Testis (tissue), 2 donors: ENCODE results near the gene USP17L11.
"Not testable (repeated sequence)": the region's sequence is repeated elsewhere in the genome, so short reads cannot be mapped to it uniquely, and the experiment has no call there.

ENCODE experiments used
- POLR2A ChIP-seq: fragments of 450-650 bp; IDR thresholded peaks from one replicate; pipeline ENCODE4 v1.6.1; 2017; ENCODE audit warnings: antibody characterized with exemption, mild to moderate bottlenecking, moderate library complexity
- TF ChIP-seq, protein P1 (sequence below), 3 experiments: fragments of 450-650 bp in 2 of 3; fragments of 200-600 bp in 1 of 3; sonication (generic) in 1 of 3; IDR thresholded peaks; one replicate each; pipeline ENCODE4 v1.5.1; 2016 to 2019; ENCODE audit warnings: antibody characterized with exemption in 3 of 3, mild to moderate bottlenecking in 2 of 3, moderate library complexity in 1 of 3

DNA sequence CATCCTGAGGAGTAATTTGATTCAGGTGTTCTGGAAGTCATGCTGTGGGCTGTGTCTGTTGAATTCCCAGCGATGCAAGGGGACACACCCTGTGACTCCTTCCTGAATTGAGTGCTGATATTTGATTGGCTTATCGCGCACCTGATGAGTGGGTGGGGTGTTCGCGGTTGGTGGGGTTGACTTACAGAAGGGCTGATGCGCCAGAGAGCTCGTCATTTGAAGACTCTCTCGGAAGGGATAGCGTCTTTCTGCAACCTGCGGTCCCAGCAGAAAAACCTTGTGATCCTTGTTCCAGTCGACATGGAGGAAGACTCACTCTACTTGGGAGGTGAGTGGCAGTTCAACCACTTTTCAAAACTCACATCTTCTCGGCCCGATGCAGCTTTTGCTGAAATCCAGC, 47.4 kb downstream of the USP17L11 start, which contains the start of gene USP17L21:
- TF ChIP-seq, protein P1, sequence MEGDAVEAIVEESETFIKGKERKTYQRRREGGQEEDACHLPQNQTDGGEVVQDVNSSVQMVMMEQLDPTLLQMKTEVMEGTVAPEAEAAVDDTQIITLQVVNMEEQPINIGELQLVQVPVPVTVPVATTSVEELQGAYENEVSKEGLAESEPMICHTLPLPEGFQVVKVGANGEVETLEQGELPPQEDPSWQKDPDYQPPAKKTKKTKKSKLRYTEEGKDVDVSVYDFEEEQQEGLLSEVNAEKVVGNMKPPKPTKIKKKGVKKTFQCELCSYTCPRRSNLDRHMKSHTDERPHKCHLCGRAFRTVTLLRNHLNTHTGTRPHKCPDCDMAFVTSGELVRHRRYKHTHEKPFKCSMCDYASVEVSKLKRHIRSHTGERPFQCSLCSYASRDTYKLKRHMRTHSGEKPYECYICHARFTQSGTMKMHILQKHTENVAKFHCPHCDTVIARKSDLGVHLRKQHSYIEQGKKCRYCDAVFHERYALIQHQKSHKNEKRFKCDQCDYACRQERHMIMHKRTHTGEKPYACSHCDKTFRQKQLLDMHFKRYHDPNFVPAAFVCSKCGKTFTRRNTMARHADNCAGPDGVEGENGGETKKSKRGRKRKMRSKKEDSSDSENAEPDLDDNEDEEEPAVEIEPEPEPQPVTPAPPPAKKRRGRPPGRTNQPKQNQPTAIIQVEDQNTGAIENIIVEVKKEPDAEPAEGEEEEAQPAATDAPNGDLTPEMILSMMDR (IDR thresholded peaks at IDR 0.05), result not testable (repeated sequence)
- not testable (repeated sequence) for TF ChIP-seq POLR2A
